K562 (cell line): ENCODE data around the gene KRT25. TPM values are rescaled to one million over a fixed set of nuclear protein-coding genes. Genes with fewer than 3 reads are reported as not detected.

Experiments used
- FOSL1 ChIP-seq: fragments of 200-800 bp; sonication (Bioruptor generic); conservative IDR thresholded peaks from 2 replicates; pipeline ENCODE4 v1.6.1; 2016; ENCODE audit warnings: missing genetic modification characterization, missing compliant biosample characterization
- KLF1 ChIP-seq: fragments of 450-650 bp; IDR thresholded peaks from 2 replicates; pipeline ENCODE4 v1.6.1; 2016; ENCODE audit warnings: missing genetic modification characterization, missing compliant biosample characterization
- MAFF ChIP-seq: IDR thresholded peaks from 2 replicates; pipeline ENCODE4 v1.6.1; 2012; ENCODE audit warnings: low read length, improper control_type of control experiment
- MAFG ChIP-seq: fragments of 450-650 bp; conservative IDR thresholded peaks from 2 replicates; pipeline ENCODE4 v1.6.1; 2016; ENCODE audit warnings: missing genetic modification characterization, missing compliant biosample characterization
- MNT ChIP-seq, 2 experiments: fragments of 450-650 bp; conservative IDR thresholded peaks; 2 replicates each; pipeline ENCODE4 v1.6.1; 2017; ENCODE audit warnings: mild to moderate bottlenecking in 2 of 2, moderate library complexity in 2 of 2
- MYBL2 ChIP-seq, 2 experiments: fragments of 450-650 bp in 1 of 2; sonication (generic) in 1 of 2; formaldehyde crosslinking in 1 of 2; IDR thresholded peaks; 2 replicates each; pipeline versions ENCODE4 v1.6.1 to v1.8.1; 2017 to 2022; ENCODE audit warnings: borderline replicate concordance in 1 of 2, inconsistent platforms in 1 of 2, low read depth in 1 of 2, mild to moderate bottlenecking in 1 of 2, missing genetic modification reagents in 1 of 2, moderate library complexity in 1 of 2
- RBFOX2 ChIP-seq: fragments of 200-400 bp; formaldehyde crosslinking; IDR thresholded peaks from 2 replicates; pipeline ENCODE4 v1.6.1; 2017; ENCODE audit warnings: low read depth, mild to moderate bottlenecking, low read length, moderate library complexity
- SMC3 ChIP-seq: conservative IDR thresholded peaks from 2 replicates; pipeline ENCODE4 v1.6.1; 2011; ENCODE audit warnings: low read depth, low read length, improper control_type of control experiment; ENCODE audit not compliant: insufficient read depth
- ZBTB1 ChIP-seq: sonication (generic); formaldehyde crosslinking; IDR thresholded peaks from 2 replicates; pipeline ENCODE4 v1.8.1; 2023; ENCODE audit warnings: missing genetic modification reagents, low read depth, mild to moderate bottlenecking, borderline replicate concordance
- ZNF165 ChIP-seq: fragments of 250-450 bp; sonication (Bioruptor Pico); IDR thresholded peaks from 2 replicates; pipeline ENCODE4 v1.4.0; 2020; ENCODE audit warnings: borderline replicate concordance
- ZNF253 ChIP-seq: fragments of 250-450 bp; sonication (Bioruptor Pico); conservative IDR thresholded peaks from 2 replicates; pipeline ENCODE4 v1.6.1; 2021; ENCODE audit warnings: mild to moderate bottlenecking
- ZNF282 ChIP-seq: sonication (generic); formaldehyde crosslinking; IDR thresholded peaks from 2 replicates; pipeline ENCODE4 v1.8.1; 2023; ENCODE audit warnings: missing genetic modification reagents
- ZNF551 ChIP-seq: fragments of 250-450 bp; sonication (Bioruptor Pico); IDR thresholded peaks from 2 replicates; pipeline ENCODE4 v1.5.0; 2021; ENCODE audit warnings: mild to moderate bottlenecking, moderate library complexity
- ZNF77 ChIP-seq: fragments of 250-450 bp; sonication (Bioruptor Pico); IDR thresholded peaks from 2 replicates; pipeline ENCODE4 v1.5.0; 2020
- polyA plus RNA-seq, 8 experiments: library from polyadenylated mRNA; depleted of rRNA in 4 of 8; stranded (reverse) in 5 of 8; unstranded in 3 of 8; fragments of >200 nt; fragmentation: Nextera tagmentation in 2 of 8; fragmentation: Illumina TruSeq in 1 of 8; extraction: Ambion mirVana in 2 of 8; extraction: Trizol in 1 of 8; gene quantifications; 2 replicates each; pipeline versions ENCODE4 v1.2.1 to v1.2.3, GENCODE V29; 2011 to 2014; ENCODE audit warnings: inconsistent platforms in 1 of 8, missing spikeins in 1 of 8
- total RNA-seq, 7 experiments: library from RNA; depleted of rRNA in 6 of 7; stranded (reverse); fragments of >200 nt in 6 of 7; fragmentation: Illumina TruSeq in 2 of 7; extraction: Trizol in 2 of 7; gene quantifications; 2 replicates each; pipeline versions ENCODE4 v1.2.1 to v1.2.3, GENCODE V29; 2011 to 2021; ENCODE audit warnings: low replicate concordance in 1 of 7
- TF ChIP-seq, protein P1 (sequence below): fragments of 250-450 bp; sonication (Bioruptor Pico); IDR thresholded peaks from 2 replicates; pipeline ENCODE4 v1.5.0; 2020; ENCODE audit warnings: mild to moderate bottlenecking
- TF ChIP-seq, protein P2 (sequence below): fragments of 450-650 bp; IDR thresholded peaks from 2 replicates; pipeline ENCODE4 v1.6.1; 2016; ENCODE audit warnings: low read depth, mild to moderate bottlenecking, moderate library complexity
- TF ChIP-seq, protein P3 (sequence below): fragments of 450-650 bp; conservative IDR thresholded peaks from 2 replicates; pipeline ENCODE4 v1.6.1; 2016; ENCODE audit warnings: missing genetic modification characterization, low read depth, mild to moderate bottlenecking, control low read depth, missing compliant biosample characterization
- TF ChIP-seq, protein P4 (sequence below): sonication (generic); formaldehyde crosslinking; IDR thresholded peaks from 2 replicates; pipeline ENCODE4 v1.8.0; 2022; ENCODE audit warnings: mild to moderate bottlenecking, missing genetic modification reagents, borderline replicate concordance

KRT25 gene
- total and polyA plus RNA-seq, 9 of the 15 experiments (the other 6 are each of a cell fraction or from before 2014, with no cell fraction given) = not detected

DNA sequence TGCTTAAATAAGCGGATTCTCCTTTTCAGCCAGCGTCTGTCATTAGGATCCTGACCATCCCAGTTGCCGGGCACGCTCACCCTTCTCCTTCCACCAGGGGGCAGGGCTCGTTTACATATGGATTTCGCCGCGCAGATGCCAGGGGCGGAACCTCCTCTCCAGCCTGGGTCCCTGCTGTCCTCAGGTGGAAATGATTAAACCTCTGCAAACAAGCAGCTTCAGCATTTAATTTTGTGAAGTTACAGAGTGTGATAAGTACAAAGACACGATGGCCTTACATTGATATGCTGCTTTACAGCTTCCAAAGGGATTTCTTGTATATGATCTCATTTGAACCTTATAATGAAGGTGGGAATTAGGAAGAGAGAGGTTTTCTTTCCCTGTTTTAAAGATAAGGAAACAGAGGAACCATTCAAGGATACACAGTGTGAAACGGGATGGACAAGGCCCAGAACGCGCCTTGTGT, 48.5 kb upstream of the KRT25 start (continued):
- TF ChIP-seq ZNF77 (CRISPR knock-in tag) (no peak), ZNF253 (CRISPR knock-in tag) (no peak), SMC3 (peak; percentile 95), ZNF165 (CRISPR knock-in tag) (no peak), MAFF (no peak), ZBTB1 (no peak), ZNF282 (CRISPR knock-in tag) (no peak), RBFOX2 (no peak), MYBL2 (IDR thresholded peaks at IDR 0.05; ENCODE audit: low read depth) (no peak), MYBL2 (CRISPR knock-in tag; IDR thresholded peaks at IDR 0.05; ENCODE audit: borderline replicate concordance) (no peak), MNT (conservative IDR thresholded peaks at IDR 0.05) (0 out of 4 replicates have a peak, but pooled peaks of 1 of the 2 experiments have one; percentile 19), MAFG (tag) (no peak), KLF1 (tag) (no peak), ZNF551 (no peak), FOSL1 (tag) (0 out of 2 replicates have a peak, but pooled peaks have one; percentile 23)
- TF ChIP-seq, protein P1, sequence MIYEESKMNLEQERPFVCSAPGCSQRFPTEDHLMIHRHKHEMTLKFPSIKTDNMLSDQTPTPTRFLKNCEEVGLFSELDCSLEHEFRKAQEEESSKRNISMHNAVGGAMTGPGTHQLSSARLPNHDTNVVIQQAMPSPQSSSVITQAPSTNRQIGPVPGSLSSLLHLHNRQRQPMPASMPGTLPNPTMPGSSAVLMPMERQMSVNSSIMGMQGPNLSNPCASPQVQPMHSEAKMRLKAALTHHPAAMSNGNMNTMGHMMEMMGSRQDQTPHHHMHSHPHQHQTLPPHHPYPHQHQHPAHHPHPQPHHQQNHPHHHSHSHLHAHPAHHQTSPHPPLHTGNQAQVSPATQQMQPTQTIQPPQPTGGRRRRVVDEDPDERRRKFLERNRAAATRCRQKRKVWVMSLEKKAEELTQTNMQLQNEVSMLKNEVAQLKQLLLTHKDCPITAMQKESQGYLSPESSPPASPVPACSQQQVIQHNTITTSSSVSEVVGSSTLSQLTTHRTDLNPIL (CRISPR knock-in tag) = no peak
- TF ChIP-seq, protein P2, sequence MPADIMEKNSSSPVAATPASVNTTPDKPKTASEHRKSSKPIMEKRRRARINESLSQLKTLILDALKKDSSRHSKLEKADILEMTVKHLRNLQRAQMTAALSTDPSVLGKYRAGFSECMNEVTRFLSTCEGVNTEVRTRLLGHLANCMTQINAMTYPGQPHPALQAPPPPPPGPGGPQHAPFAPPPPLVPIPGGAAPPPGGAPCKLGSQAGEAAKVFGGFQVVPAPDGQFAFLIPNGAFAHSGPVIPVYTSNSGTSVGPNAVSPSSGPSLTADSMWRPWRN = no peak
- TF ChIP-seq, protein P3, sequence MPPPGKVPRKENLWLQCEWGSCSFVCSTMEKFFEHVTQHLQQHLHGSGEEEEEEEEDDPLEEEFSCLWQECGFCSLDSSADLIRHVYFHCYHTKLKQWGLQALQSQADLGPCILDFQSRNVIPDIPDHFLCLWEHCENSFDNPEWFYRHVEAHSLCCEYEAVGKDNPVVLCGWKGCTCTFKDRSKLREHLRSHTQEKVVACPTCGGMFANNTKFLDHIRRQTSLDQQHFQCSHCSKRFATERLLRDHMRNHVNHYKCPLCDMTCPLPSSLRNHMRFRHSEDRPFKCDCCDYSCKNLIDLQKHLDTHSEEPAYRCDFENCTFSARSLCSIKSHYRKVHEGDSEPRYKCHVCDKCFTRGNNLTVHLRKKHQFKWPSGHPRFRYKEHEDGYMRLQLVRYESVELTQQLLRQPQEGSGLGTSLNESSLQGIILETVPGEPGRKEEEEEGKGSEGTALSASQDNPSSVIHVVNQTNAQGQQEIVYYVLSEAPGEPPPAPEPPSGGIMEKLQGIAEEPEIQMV = no peak
- TF ChIP-seq, protein P4, sequence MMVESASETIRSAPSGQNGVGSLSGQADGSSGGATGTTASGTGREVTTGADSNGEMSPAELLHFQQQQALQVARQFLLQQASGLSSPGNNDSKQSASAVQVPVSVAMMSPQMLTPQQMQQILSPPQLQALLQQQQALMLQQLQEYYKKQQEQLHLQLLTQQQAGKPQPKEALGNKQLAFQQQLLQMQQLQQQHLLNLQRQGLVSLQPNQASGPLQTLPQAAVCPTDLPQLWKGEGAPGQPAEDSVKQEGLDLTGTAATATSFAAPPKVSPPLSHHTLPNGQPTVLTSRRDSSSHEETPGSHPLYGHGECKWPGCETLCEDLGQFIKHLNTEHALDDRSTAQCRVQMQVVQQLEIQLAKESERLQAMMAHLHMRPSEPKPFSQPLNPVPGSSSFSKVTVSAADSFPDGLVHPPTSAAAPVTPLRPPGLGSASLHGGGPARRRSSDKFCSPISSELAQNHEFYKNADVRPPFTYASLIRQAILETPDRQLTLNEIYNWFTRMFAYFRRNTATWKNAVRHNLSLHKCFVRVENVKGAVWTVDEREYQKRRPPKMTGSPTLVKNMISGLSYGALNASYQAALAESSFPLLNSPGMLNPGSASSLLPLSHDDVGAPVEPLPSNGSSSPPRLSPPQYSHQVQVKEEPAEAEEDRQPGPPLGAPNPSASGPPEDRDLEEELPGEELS (CRISPR knock-in tag) = no peak
